Mesendoderm (in vitro differentiated cells): ENCODE data around the gene DEFB114.

Source experiments
- DNase-seq: peaks from one replicate; pipeline ENCODE4 v3.0.0; 2013
- H2AK5ac ChIP-seq: 2 replicates; pipeline ENCODE4 v1.6.1; 2013; ENCODE audit warnings: low read length, inconsistent platforms
- H2BK120ac ChIP-seq: 2 replicates; pipeline ENCODE4 v1.6.1; 2013; ENCODE audit warnings: low read depth, mild to moderate bottlenecking, low read length, moderate library complexity, mixed read lengths
- H2BK15ac ChIP-seq: replicated peaks from 2 replicates; pipeline ENCODE4 v1.6.1; 2013; ENCODE audit warnings: low read depth, mild to moderate bottlenecking, moderate library complexity
- H2BK5ac ChIP-seq: 2 replicates; pipeline ENCODE4 v1.6.1; 2013; ENCODE audit warnings: low read length, inconsistent platforms
- H3K18ac ChIP-seq: 2 replicates; pipeline ENCODE4 v1.6.1; 2013; ENCODE audit warnings: mild to moderate bottlenecking, low read length, mixed read lengths
- H3K23ac ChIP-seq: one replicate; pipeline ENCODE4 v1.6.1; 2013; ENCODE audit warnings: low read length
- H3K27ac ChIP-seq: 2 replicates; pipeline ENCODE4 v1.5.1; 2013; ENCODE audit warnings: low read depth, mild to moderate bottlenecking, inconsistent platforms, low read length, moderate library complexity
- H3K27me3 ChIP-seq: 2 replicates; pipeline ENCODE4 v1.6.1; 2013; ENCODE audit warnings: low read length, control low read depth, mild to moderate bottlenecking, inconsistent platforms; ENCODE audit not compliant: insufficient read depth, poor library complexity
- H3K36me3 ChIP-seq: 2 replicates; pipeline ENCODE4 v1.6.1; 2013; ENCODE audit warnings: low read length, inconsistent platforms; ENCODE audit not compliant: control insufficient read depth, insufficient read depth
- H3K4ac ChIP-seq: one replicate; pipeline ENCODE4 v1.6.1; 2013; ENCODE audit warnings: low read depth, mild to moderate bottlenecking, low read length, moderate library complexity
- H3K4me1 ChIP-seq: 2 replicates; pipeline ENCODE4 v1.6.1; 2013; ENCODE audit warnings: low read depth, low read length, inconsistent platforms; ENCODE audit not compliant: control insufficient read depth
- H3K4me2 ChIP-seq: 2 replicates; pipeline ENCODE4 v1.6.1; 2013; ENCODE audit warnings: low read length
- H3K4me3 ChIP-seq: 2 replicates; pipeline ENCODE4 v1.5.1; 2013; ENCODE audit warnings: mild to moderate bottlenecking, low read length
- H3K56ac ChIP-seq: one replicate; pipeline ENCODE4 v1.6.1; 2013; ENCODE audit warnings: low read length
- H3K79me1 ChIP-seq: 2 replicates; pipeline ENCODE4 v1.6.1; 2013; ENCODE audit warnings: low read length, inconsistent platforms
- H3K79me2 ChIP-seq: 2 replicates; pipeline ENCODE4 v1.6.1; 2013; ENCODE audit warnings: mild to moderate bottlenecking, low read length; ENCODE audit not compliant: control insufficient read depth, insufficient read depth
- H3K9ac ChIP-seq: 2 replicates; pipeline ENCODE4 v1.6.1; 2013; ENCODE audit warnings: low read length, inconsistent platforms
- H4K5ac ChIP-seq: one replicate; pipeline ENCODE4 v1.6.1; 2013; ENCODE audit warnings: low read length
- H4K8ac ChIP-seq: one replicate; pipeline ENCODE4 v1.6.1; 2013; ENCODE audit warnings: low read depth, mild to moderate bottlenecking, control low read depth, low read length, moderate library complexity
- WGBS: extraction: QIAGEN DNeasy Blood & Tissue Kit; methylation state at CpG from one replicate; pipeline ENCODE4 v1.1.7; 2013; ENCODE audit warnings: low lambda C conversion rate, missing lambda C conversion rate; ENCODE audit not compliant: insufficient coverage; ENCODE audit errors: extremely low coverage; 5-methylcytosine and 5-hydroxymethylcytosine counted together

DEFB114 gene

DNA sequence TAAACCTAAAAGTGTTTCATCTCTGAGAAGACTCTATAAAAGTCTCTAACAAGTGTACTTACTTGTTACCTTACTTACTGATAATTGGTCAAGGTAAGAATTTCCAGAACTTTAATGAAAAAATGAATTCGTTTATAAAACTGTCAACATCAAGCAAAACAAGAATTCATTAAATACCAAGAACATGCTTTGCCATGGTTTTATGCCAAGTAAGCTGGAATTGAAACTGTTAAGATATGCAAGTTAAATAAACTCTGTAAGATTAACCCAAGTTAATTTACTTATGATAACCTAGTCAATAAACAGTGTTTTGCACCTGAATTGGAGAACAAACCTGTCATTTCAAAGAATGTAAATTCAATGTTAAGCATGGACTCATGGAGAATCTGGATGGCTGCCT is 22.6 kb upstream of the DEFB114 start:
- Histone ChIP-seq H3K79me1 (no peaks in the 10 kb centered on the region), H3K9ac (no peak overlapping the region), H3K4me3 (no peak overlapping the region), H3K56ac (no peak overlapping the region), H3K79me2 (no peaks in the 10 kb centered on the region), H3K18ac (no peak overlapping the region), H2BK15ac (no peak overlapping the region), H3K27me3 (no peaks in the 10 kb centered on the region), H3K36me3 (no peaks in the 10 kb centered on the region), H2BK120ac (no peak overlapping the region), H4K5ac (no peak overlapping the region), H2AK5ac (no peak overlapping the region), H3K27ac (no peak overlapping the region), H4K8ac (no peak overlapping the region), H3K23ac (no peak overlapping the region), H3K4me2 (no peak overlapping the region), H3K4ac (no peak overlapping the region), H2BK5ac (no peak overlapping the region), H3K4me1 (no peaks in the 10 kb centered on the region)
- WGBS = no CpG with 5 or more reads among the region's 1 CpG
- no peak for DNase-seq

DNA sequence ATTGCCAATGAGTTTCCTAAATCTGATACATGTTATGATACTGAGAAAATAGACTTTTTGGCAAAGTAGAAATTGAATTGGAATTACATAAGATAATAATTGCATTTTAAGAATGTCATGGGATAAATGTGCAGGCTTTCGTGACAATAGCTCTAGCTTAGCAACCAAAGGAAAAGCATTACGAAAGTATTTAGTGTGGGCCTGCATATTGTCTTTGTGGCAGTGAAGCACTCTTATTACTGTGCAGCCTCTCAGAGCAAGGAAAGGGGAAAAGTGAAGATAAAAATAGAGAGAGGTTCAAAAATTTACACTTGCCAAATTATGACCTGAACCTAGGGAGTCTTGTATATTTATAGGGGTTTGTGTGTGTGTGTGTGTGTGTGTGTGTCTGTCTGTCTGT is 18.1 kb upstream of the DEFB114 start:
- WGBS = no CpG with 5 or more reads among the region's 2 CpGs
- DNase-seq = no peak
- no peaks in the 10 kb centered on the region for H3K79me2 ChIP-seq

DNA sequence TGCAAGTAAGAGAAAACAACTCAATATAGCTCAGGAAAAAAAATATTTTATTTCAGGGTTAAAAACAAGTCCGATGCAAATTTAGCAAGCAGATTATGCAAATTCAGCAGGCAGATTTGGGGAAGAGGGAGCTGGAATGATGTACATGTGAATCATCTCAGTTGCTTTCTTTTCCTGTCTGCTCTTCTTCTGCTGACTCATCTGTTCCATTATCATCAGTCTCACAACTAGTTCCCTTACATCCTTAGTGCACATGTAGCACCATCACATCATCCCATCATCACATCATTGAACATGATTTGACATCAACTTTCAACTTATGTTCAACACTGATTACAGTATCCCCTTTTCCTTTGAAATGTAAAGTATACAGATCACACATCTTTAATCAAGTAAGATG is 16.9 kb upstream of the DEFB114 start:
- Histone ChIP-seq H3K4me1 (no peaks in the 10 kb centered on the region), H3K4me3 (no peak overlapping the region), H3K18ac (no peak overlapping the region), H3K27ac (no peak overlapping the region), H4K5ac (no peak overlapping the region), H2BK15ac (no peak overlapping the region), H4K8ac (no peak overlapping the region), H3K4ac (no peak overlapping the region), H2BK120ac (no peak overlapping the region), H3K36me3 (no peaks in the 10 kb centered on the region), H3K56ac (no peak overlapping the region), H3K23ac (no peak overlapping the region), H3K79me2 (no peaks in the 10 kb centered on the region), H3K9ac (no peak overlapping the region), H2AK5ac (no peak overlapping the region), H3K4me2 (no peak overlapping the region), H2BK5ac (no peak overlapping the region), H3K79me1 (no peaks in the 10 kb centered on the region), H3K27me3 (no peaks in the 10 kb centered on the region)
- WGBS = no CpG with 5 or more reads among the region's 1 CpG
- no peak for DNase-seq

More for the DNA sequence above, 18.1 kb upstream of the DEFB114 start:
- no peak overlapping the region for H3K9ac ChIP-seq
- no peak overlapping the region for H2BK120ac ChIP-seq
- no peak overlapping the region for H3K4me3 ChIP-seq
- no peak overlapping the region for H2BK15ac ChIP-seq
- no peaks in the 10 kb centered on the region for H3K27me3 ChIP-seq
- no peak overlapping the region for H2AK5ac ChIP-seq
- no peak overlapping the region for H4K8ac ChIP-seq
- H3K23ac ChIP-seq = no peak overlapping the region
- H3K56ac ChIP-seq = no peak overlapping the region
- no peaks in the 10 kb centered on the region for H3K36me3 ChIP-seq
- H3K4ac ChIP-seq = no peak overlapping the region
- H3K79me1 ChIP-seq = no peaks in the 10 kb centered on the region
- H2BK5ac ChIP-seq = no peak overlapping the region
- no peak overlapping the region for H3K27ac ChIP-seq
- H3K4me1 ChIP-seq = no peaks in the 10 kb centered on the region
- no peak overlapping the region for H3K4me2 ChIP-seq
- no peak overlapping the region for H3K18ac ChIP-seq
- H4K5ac ChIP-seq = no peak overlapping the region

GRCh38 chr6:49979584-49979983 is 15.6 kb upstream of the DEFB114 start:
- Histone ChIP-seq H3K27me3 (no peaks in the 10 kb centered on the region), H3K23ac (no peak overlapping the region), H3K27ac (no peak overlapping the region), H3K4me1 (no peaks in the 10 kb centered on the region), H2AK5ac (no peak overlapping the region), H4K5ac (no peak overlapping the region), H3K79me1 (no peaks in the 10 kb centered on the region), H2BK15ac (no peak overlapping the region), H3K56ac (no peak overlapping the region), H2BK120ac (no peak overlapping the region), H4K8ac (no peak overlapping the region), H3K4ac (no peak overlapping the region), H2BK5ac (no peak overlapping the region), H3K18ac (no peak overlapping the region), H3K4me3 (no peak overlapping the region), H3K36me3 (no peaks in the 10 kb centered on the region), H3K79me2 (no peaks in the 10 kb centered on the region), H3K4me2 (no peak overlapping the region), H3K9ac (no peak overlapping the region)
- DNase-seq = no peak
- WGBS = no CpG with 5 or more reads among the region's 4 CpGs

DNA sequence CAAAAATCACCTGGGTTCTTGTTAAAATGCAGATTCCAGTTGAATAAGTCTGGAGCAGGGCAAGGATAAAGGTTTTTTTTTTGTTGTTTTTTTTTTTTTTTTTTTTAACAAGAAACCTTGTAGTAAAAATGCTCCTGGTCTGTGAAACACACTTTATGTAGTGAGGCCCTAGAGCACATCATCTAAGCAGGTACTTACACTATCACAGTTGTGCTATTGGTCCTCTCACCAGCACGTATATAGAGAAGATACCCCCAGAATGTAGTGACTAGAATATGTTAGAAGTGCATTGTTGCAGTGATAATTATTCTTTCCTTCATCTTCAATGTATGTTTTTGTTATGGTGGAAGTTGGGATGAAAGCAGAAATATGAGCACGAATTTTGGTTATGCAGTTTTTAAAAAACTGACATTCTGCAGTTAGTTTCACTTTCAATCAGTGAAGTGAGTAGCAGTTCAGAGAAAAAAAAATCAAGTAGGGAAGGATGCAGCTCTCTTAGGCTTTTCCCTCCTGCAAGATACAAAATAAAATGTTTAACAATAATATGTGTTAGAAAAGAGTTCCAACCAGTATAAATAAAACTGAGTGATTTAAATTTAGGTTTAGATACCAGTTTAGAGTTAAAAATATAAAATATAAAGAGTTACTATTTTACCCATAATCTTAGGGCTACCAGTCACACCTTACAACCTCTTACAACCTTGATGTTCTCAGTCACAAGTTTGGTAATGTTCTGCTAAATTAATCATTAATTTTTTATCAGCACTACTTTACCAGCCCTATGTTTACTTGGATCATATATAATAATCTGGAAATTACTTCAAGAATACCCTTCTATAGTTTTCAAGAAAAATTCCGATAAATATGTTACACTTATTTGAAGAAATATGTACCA is 14.6 kb upstream of the DEFB114 start:
- H3K4me1 ChIP-seq = no peaks in the 10 kb centered on the region
- no peak overlapping the region for H3K56ac ChIP-seq
- H2BK120ac ChIP-seq = no peak overlapping the region
- no peak overlapping the region for H3K4me2 ChIP-seq
- H3K4me3 ChIP-seq = no peak overlapping the region
- H3K23ac ChIP-seq = no peak overlapping the region
- H2AK5ac ChIP-seq = no peak overlapping the region
- no peak overlapping the region for H4K5ac ChIP-seq
- H4K8ac ChIP-seq = no peak overlapping the region
- no peak overlapping the region for H3K4ac ChIP-seq
- no peaks in the 10 kb centered on the region for H3K79me1 ChIP-seq
- WGBS = no CpG with 5 or more reads among the region's 3 CpGs
- H3K27me3 ChIP-seq = no peaks in the 10 kb centered on the region
- no peaks in the 10 kb centered on the region for H3K36me3 ChIP-seq
- DNase-seq = no peak
- no peak overlapping the region for H3K18ac ChIP-seq
- H3K27ac ChIP-seq = no peak overlapping the region
- H3K79me2 ChIP-seq = no peaks in the 10 kb centered on the region
- no peak overlapping the region for H2BK15ac ChIP-seq
- no peak overlapping the region for H2BK5ac ChIP-seq
- H3K9ac ChIP-seq = no peak overlapping the region

- no peaks in the 10 kb centered on the region for H3K79me2 ChIP-seq
- no peak within 1 kb of the TSS for H3K23ac ChIP-seq
- H2BK120ac ChIP-seq = no peak within 1 kb of the TSS
- H4K8ac ChIP-seq = no peak within 1 kb of the TSS
- H3K27ac ChIP-seq = no peak within 1 kb of the TSS
- H3K4me2 ChIP-seq = no peak within 1 kb of the TSS
- H3K4ac ChIP-seq = no peak within 1 kb of the TSS
- no peak within 1 kb of the TSS for H2BK5ac ChIP-seq
- H3K27me3 ChIP-seq = no peaks in the 10 kb centered on the region
- no peak within 1 kb of the TSS for H4K5ac ChIP-seq
- H2AK5ac ChIP-seq = no peak within 1 kb of the TSS
- no peaks in the 10 kb centered on the region for H3K36me3 ChIP-seq
- no peak within 1 kb of the TSS for H3K9ac ChIP-seq
- no peak for DNase-seq
- no peak within 1 kb of the TSS for H2BK15ac ChIP-seq
- no peak within 1 kb of the TSS for H3K18ac ChIP-seq
- WGBS = no CpG with 5 or more reads among the region's 2 CpGs
- no peak within 1 kb of the TSS for H3K56ac ChIP-seq
- no peaks in the 10 kb centered on the region for H3K79me1 ChIP-seq
- no peak within 1 kb of the TSS for H3K4me3 ChIP-seq
- no peaks in the 10 kb centered on the region for H3K4me1 ChIP-seq
Measured at GRCh38 chr6:49969605-49970004, 5.6 kb upstream of the DEFB114 start, which contains the start of gene DEFB113. DEFB113 (minus strand) TSS chr6:49969625; CDS start chr6:49969625, 0 bp downstream.
